Neural cell (in vitro differentiated cells): ENCODE data around the gene SH3GL1. TPM values are rescaled to one million over a fixed set of nuclear protein-coding genes. Genes with fewer than 3 reads are reported as not detected.

Experiments used
- H2AFZ ChIP-seq: fragments of 200-600, 300-800 bp; sonication (generic), shearing (Covaris generic); 2 replicates; pipeline ENCODE4 v1.6.0; 2014; ENCODE audit warnings: low read depth, mild to moderate bottlenecking, antibody characterized with exemption, low read length, moderate library complexity
- H3F3A ChIP-seq: fragments of 200-600 bp; shearing (Covaris generic); 2 replicates; pipeline ENCODE4 v1.6.1; 2016; ENCODE audit warnings: mild to moderate bottlenecking, moderate library complexity, mixed read lengths, antibody characterized with exemption, low read length; ENCODE audit not compliant: insufficient read depth, poor library complexity, severe bottlenecking
- H3K27ac ChIP-seq: fragments of 200-600, 300-800 bp; sonication (generic), shearing (Covaris generic); 2 replicates; pipeline ENCODE4 v1.5.1; 2014; ENCODE audit warnings: mild to moderate bottlenecking, low read length, moderate library complexity
- H3K27me3 ChIP-seq: fragments of 300-800, 200-600 bp; sonication (generic), shearing (Covaris generic); 2 replicates; pipeline ENCODE4 v1.6.0; 2014; ENCODE audit warnings: mild to moderate bottlenecking, low read depth, low read length, moderate library complexity; ENCODE audit not compliant: insufficient read depth
- H3K36me3 ChIP-seq: fragments of 300-800, 200-600 bp; sonication (generic), shearing (Covaris generic); 2 replicates; pipeline ENCODE4 v1.5.1; 2014; ENCODE audit warnings: mild to moderate bottlenecking, antibody characterized with exemption, low read length, moderate library complexity; ENCODE audit not compliant: insufficient read depth
- H3K4me2 ChIP-seq: fragments of 300-800, 200-600 bp; sonication (generic), shearing (Covaris generic); 2 replicates; pipeline ENCODE4 v1.6.0; 2014; ENCODE audit warnings: mild to moderate bottlenecking, low read length
- H3K4me3 ChIP-seq: fragments of 300-800, 200-600 bp; sonication (generic), shearing (Covaris generic); 2 replicates; pipeline ENCODE4 v1.5.1; 2014; ENCODE audit warnings: mild to moderate bottlenecking, low read length, moderate library complexity
- H3K79me2 ChIP-seq: fragments of 200-600 bp; shearing (Covaris generic); replicated peaks from 2 replicates; pipeline ENCODE4 v1.6.0; 2014; ENCODE audit warnings: mild to moderate bottlenecking, low read length, moderate library complexity; ENCODE audit not compliant: insufficient read depth
- H3K9ac ChIP-seq: fragments of 300-800, 200-600 bp; sonication (generic), shearing (Covaris generic); 2 replicates; pipeline ENCODE4 v1.6.1; 2016; ENCODE audit warnings: mild to moderate bottlenecking, low read length, mixed read lengths
- H3K9me2 ChIP-seq: fragments of 200-600 bp; shearing (Covaris generic); 2 replicates; pipeline ENCODE4 v1.6.1; 2016; ENCODE audit warnings: mild to moderate bottlenecking, low read length, mixed read lengths; ENCODE audit not compliant: insufficient read depth
- H3K9me3 ChIP-seq: fragments of 200-600, 300-800 bp; sonication (generic), shearing (Covaris generic); 2 replicates; pipeline ENCODE4 v1.6.1; 2016; ENCODE audit warnings: mild to moderate bottlenecking, mixed run types, low read length, moderate library complexity, mixed read lengths
- H4K20me1 ChIP-seq: fragments of 200-600 bp; shearing (Covaris generic); 2 replicates; pipeline ENCODE4 v1.6.1; 2016; ENCODE audit warnings: mild to moderate bottlenecking, mixed run types; ENCODE audit not compliant: insufficient read depth
- CTCF ChIP-seq: fragments of 450-650 bp; IDR thresholded peaks from 2 replicates; pipeline ENCODE4 v1.5.1; 2014; ENCODE audit warnings: antibody characterized with exemption, mild to moderate bottlenecking, moderate library complexity; ENCODE audit not compliant: poor library complexity, severe bottlenecking
- EP300 ChIP-seq: fragments of 450-650 bp; conservative IDR thresholded peaks from 2 replicates; pipeline ENCODE4 v1.6.1; 2014; ENCODE audit warnings: antibody characterized with exemption, mild to moderate bottlenecking, moderate library complexity; ENCODE audit not compliant: poor library complexity, severe bottlenecking
- EZH2 ChIP-seq: fragments of 200-600, 300-800 bp; shearing (Covaris generic), sonication (generic); IDR thresholded peaks from 2 replicates; pipeline ENCODE4 v1.6.1; 2014; ENCODE audit warnings: antibody characterized with exemption, low read length, borderline replicate concordance, mild to moderate bottlenecking; ENCODE audit not compliant: insufficient read depth, poor library complexity, severe bottlenecking
- MXI1 ChIP-seq: fragments of 450-650 bp; conservative IDR thresholded peaks from 2 replicates; pipeline ENCODE4 v1.6.1; 2014; ENCODE audit warnings: antibody characterized with exemption, mild to moderate bottlenecking; ENCODE audit not compliant: poor library complexity, severe bottlenecking
- POLR2AphosphoS5 ChIP-seq: IDR thresholded peaks from 2 replicates; pipeline ENCODE4 v1.6.1; 2012
- RAD21 ChIP-seq: fragments of 450-650 bp; conservative IDR thresholded peaks from 2 replicates; pipeline ENCODE4 v1.6.1; 2014; ENCODE audit warnings: antibody characterized with exemption, mild to moderate bottlenecking, moderate library complexity
- REST ChIP-seq: IDR thresholded peaks from 2 replicates; pipeline ENCODE4 v1.6.1; 2012; ENCODE audit warnings: borderline replicate concordance
- SMC3 ChIP-seq: fragments of 450-650 bp; conservative IDR thresholded peaks from 2 replicates; pipeline ENCODE4 v1.6.1; 2014; ENCODE audit warnings: antibody characterized with exemption, mild to moderate bottlenecking, moderate library complexity; ENCODE audit not compliant: poor library complexity
- TAF1 ChIP-seq: IDR thresholded peaks from 2 replicates; pipeline ENCODE4 v1.6.1; 2012; ENCODE audit warnings: low read depth
- polyA plus RNA-seq: library from polyadenylated mRNA; depleted of rRNA; stranded (reverse); fragments of >200 nt; gene quantifications from 2 replicates; pipeline ENCODE4 v1.2.3, GENCODE V29; 2014

The SH3GL1 gene
- polyA plus RNA-seq, 1 donor from 2014 or later: 25.2 TPM

GRCh38 chr19:4423416-4424126 lies 23.2 kb upstream of the SH3GL1 start:
- H3K36me3 ChIP-seq: no peaks in the 10 kb centered on the region
- TF ChIP-seq MXI1 (no peak), RAD21 (no peak), SMC3 (no peak)

GRCh38 chr19:4416268-4416667 lies 15.9 kb upstream of the SH3GL1 start:
- Histone ChIP-seq H3K79me2 (peaks cover 4% of the 10 kb centered on the region), H3F3A (no peaks in the 10 kb centered on the region), H3K9me3 (no peaks in the 10 kb centered on the region), H3K9me2 (no peaks in the 10 kb centered on the region), H3K27me3 (no peaks in the 10 kb centered on the region), H3K36me3 (no peaks in the 10 kb centered on the region), H2AFZ (no peak overlapping the region), H3K4me3 (no peak overlapping the region), H3K4me2 (no peak overlapping the region), H3K9ac (no peak overlapping the region), H4K20me1 (no peaks in the 10 kb centered on the region), H3K27ac (no peak overlapping the region)
- no peak for TF ChIP-seq TAF1
- no peak for TF ChIP-seq CTCF
- no peak for TF ChIP-seq RAD21
- TF ChIP-seq REST: no peak
- TF ChIP-seq EZH2: no peak
- TF ChIP-seq SMC3: no peak
- TF ChIP-seq MXI1: no peak
- TF ChIP-seq EP300: no peak
- TF ChIP-seq POLR2AphosphoS5: no peak

More at GRCh38 chr19:4423416-4424126, 23.2 kb upstream of the SH3GL1 start:
- no peaks in the 10 kb centered on the region for H3K9me2 ChIP-seq
- H3K79me2 ChIP-seq: no peaks in the 10 kb centered on the region
- H2AFZ ChIP-seq: no peak overlapping the region
- H3K27ac ChIP-seq: no peak overlapping the region
- H3K9me3 ChIP-seq: no peaks in the 10 kb centered on the region
- no peak overlapping the region for H3K9ac ChIP-seq
- no peak overlapping the region for H3K4me3 ChIP-seq
- H4K20me1 ChIP-seq: no peaks in the 10 kb centered on the region
- no peak overlapping the region for H3K4me2 ChIP-seq
- no peaks in the 10 kb centered on the region for H3F3A ChIP-seq
- no peaks in the 10 kb centered on the region for H3K27me3 ChIP-seq
